Right atrium auricular region (tissue), 2 donors: ENCODE measurements around the gene SOX5. TPM values are rescaled to one million over a fixed set of nuclear protein-coding genes. Genes with fewer than 3 reads are reported as not detected.

Source experiments
- DNase-seq: peaks from one replicate; pipeline ENCODE4 v3.0.0-alpha.2; 2019; ENCODE audit warnings: low spot score
- H3K27ac ChIP-seq, 2 donors: fragments of 200-600 bp; sonication (generic); 1 replicate in 1 of 2; 2 replicates in 1 of 2; pipeline ENCODE4 v1.5.1; 2016 to 2019
- H3K27me3 ChIP-seq, 2 donors: fragments of 200-600 bp; sonication (generic); one replicate each; pipeline versions ENCODE4 v1.5.1 to v1.6.0; 2017 to 2019
- H3K36me3 ChIP-seq: fragments of 200-600 bp; sonication (generic); one replicate; pipeline ENCODE4 v1.5.1; 2016
- H3K4me1 ChIP-seq, 2 donors: fragments of 200-600 bp; sonication (generic); one replicate each; pipeline versions ENCODE4 v1.5.1 to v1.6.0; 2017 to 2019
- H3K4me3 ChIP-seq, 2 donors: fragments of 200-600 bp; sonication (generic); 1 replicate in 1 of 2; 2 replicates in 1 of 2; pipeline ENCODE4 v1.5.1; 2017 to 2019; ENCODE audit warnings: mild to moderate bottlenecking in 1 of 2, moderate library complexity in 1 of 2
- H3K9me3 ChIP-seq, 2 donors: fragments of 200-600 bp; sonication (generic); one replicate each; pipeline ENCODE4 v1.5.1; 2019
- total RNA-seq, 2 donors: library from RNA; depleted of rRNA; stranded (reverse); fragments of >200 nt; gene quantifications; one replicate each; pipeline ENCODE4 v1.1.0, GENCODE V29; 2016
- TF ChIP-seq, protein P1 (sequence below), 2 donors: fragments of 200-600 bp; sonication (generic); IDR thresholded peaks; one replicate each; pipeline ENCODE4 v1.5.1; 2019; ENCODE audit warnings: antibody characterized with exemption in 2 of 2

Gene SOX5
- total RNA-seq, 2 donors from 2014 or later = 3.9 to 5.6 TPM

DNA sequence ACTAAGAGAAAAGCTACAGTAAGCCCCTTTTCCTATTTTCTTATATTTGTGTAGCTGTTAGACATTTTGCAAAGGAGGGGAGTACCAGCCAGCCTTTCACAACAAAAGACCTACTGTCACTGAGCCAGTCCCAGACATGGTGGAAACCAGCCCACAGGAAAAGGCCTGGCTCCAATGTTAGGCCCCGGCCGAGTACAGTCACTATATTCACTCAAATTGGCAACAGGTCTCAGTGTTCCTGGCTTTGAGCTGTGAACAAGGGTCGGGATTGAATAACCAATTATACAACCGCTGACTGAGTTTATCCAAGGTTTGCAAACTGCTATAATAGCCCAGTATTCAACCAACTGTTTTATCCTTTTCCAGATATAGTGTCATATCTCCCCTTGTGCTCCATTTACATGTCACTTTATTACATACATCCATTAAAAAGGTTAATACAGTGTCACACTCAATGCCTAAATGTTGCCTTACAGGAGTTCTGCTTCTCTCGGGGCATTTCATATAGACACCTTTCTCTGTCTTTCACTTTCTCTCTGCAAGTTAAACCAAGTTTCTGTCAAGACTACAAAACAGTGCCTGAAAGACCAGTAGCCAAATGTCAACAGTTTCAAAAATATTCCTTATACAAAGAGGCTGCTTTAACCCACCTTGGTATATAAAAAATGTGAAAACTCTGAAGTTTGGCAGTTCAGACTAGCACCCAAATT is 178.1 kb downstream of the SOX5 start:
- H3K27me3 ChIP-seq = no peaks in the 10 kb centered on the region
- H3K36me3 ChIP-seq = no peaks in the 10 kb centered on the region
- peak overlapping the region in 1 of 2 donors; percentile 6 for H3K27ac ChIP-seq
- TF ChIP-seq, protein P1, sequence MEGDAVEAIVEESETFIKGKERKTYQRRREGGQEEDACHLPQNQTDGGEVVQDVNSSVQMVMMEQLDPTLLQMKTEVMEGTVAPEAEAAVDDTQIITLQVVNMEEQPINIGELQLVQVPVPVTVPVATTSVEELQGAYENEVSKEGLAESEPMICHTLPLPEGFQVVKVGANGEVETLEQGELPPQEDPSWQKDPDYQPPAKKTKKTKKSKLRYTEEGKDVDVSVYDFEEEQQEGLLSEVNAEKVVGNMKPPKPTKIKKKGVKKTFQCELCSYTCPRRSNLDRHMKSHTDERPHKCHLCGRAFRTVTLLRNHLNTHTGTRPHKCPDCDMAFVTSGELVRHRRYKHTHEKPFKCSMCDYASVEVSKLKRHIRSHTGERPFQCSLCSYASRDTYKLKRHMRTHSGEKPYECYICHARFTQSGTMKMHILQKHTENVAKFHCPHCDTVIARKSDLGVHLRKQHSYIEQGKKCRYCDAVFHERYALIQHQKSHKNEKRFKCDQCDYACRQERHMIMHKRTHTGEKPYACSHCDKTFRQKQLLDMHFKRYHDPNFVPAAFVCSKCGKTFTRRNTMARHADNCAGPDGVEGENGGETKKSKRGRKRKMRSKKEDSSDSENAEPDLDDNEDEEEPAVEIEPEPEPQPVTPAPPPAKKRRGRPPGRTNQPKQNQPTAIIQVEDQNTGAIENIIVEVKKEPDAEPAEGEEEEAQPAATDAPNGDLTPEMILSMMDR (IDR thresholded peaks at IDR 0.05) = no peak
- H3K9me3 ChIP-seq = no peaks in the 10 kb centered on the region
- H3K4me3 ChIP-seq = no peak overlapping the region
- peak; percentile 83 for DNase-seq
- no peaks in the 10 kb centered on the region for H3K4me1 ChIP-seq

GRCh38 chr12:23770202-23770938 is 179.1 kb downstream of the SOX5 start:
- TF ChIP-seq, protein P1 (IDR thresholded peaks at IDR 0.05) = no peak
- no peaks in the 10 kb centered on the region for H3K27me3 ChIP-seq
- H3K36me3 ChIP-seq = no peaks in the 10 kb centered on the region
- no peaks in the 10 kb centered on the region for H3K9me3 ChIP-seq
- no peak overlapping the region for H3K4me3 ChIP-seq
- H3K4me1 ChIP-seq = no peaks in the 10 kb centered on the region
- DNase-seq = no peak
- H3K27ac ChIP-seq = peak overlapping the region in 1 of 2 donors; percentile 6

GRCh38 chr12:23767834-23768233 is 181.6 kb downstream of the SOX5 start:
- Histone ChIP-seq H3K9me3 (no peaks in the 10 kb centered on the region), H3K27ac (no peak overlapping the region), H3K36me3 (no peaks in the 10 kb centered on the region), H3K4me1 (no peaks in the 10 kb centered on the region), H3K4me3 (no peak overlapping the region), H3K27me3 (no peaks in the 10 kb centered on the region)
- TF ChIP-seq, protein P1 (IDR thresholded peaks at IDR 0.05) = no peak
- no peak for DNase-seq

DNA sequence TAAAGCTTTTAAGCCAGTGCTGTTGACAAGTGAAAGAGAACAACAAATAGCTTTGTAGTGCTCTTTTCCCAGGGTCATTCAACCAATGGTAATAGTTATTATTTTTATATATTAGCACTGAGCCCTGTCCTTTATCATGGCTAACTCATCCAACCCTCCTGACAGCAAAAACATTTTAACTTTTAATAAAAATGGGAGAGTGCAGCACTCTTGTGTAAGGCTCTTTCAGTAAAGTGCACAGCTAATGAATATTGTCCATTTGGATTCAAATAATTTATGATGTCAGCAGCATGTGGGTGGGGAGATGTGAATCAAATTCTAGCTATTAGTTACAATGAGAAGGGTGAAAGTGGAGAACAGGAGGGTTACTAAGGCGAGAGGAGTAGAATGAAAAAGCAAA is 185.7 kb downstream of the SOX5 start:
- H3K27ac ChIP-seq = no peak overlapping the region
- H3K36me3 ChIP-seq = no peaks in the 10 kb centered on the region
- DNase-seq = no peak
- H3K9me3 ChIP-seq = no peaks in the 10 kb centered on the region
- H3K4me3 ChIP-seq = no peak overlapping the region
- H3K4me1 ChIP-seq = no peaks in the 10 kb centered on the region
- TF ChIP-seq, protein P1 (IDR thresholded peaks at IDR 0.05) = no peak
- no peaks in the 10 kb centered on the region for H3K27me3 ChIP-seq

- H3K36me3 ChIP-seq = no peaks in the 10 kb centered on the region
- no peaks in the 10 kb centered on the region for H3K9me3 ChIP-seq
- H3K27me3 ChIP-seq = no peaks in the 10 kb centered on the region
- H3K27ac ChIP-seq = no peak overlapping the region
- H3K4me1 ChIP-seq = no peaks in the 10 kb centered on the region
- TF ChIP-seq, protein P1 (IDR thresholded peaks at IDR 0.05) = no peak
- no peak overlapping the region for H3K4me3 ChIP-seq
- DNase-seq = no peak
Observed at GRCh38 chr12:23760495-23760894, 189.0 kb downstream of the SOX5 start.
